GM10248 (cell line): ENCODE results near the gene SEZ6L.

ENCODE experiments used
- CTCF ChIA-PET: fragments of 300-600 bp; sonication (Branson Sonifier 250); formaldehyde crosslinking; extraction: SDS; loops from one replicate; lab custom pipeline; 2021; ENCODE audit warnings: antibody characterized with exemption; lab: Yijun Ruan, JAX
- POLR2A ChIA-PET: fragments of 350-650 bp; sonication (Branson Sonifier 250); formaldehyde crosslinking; extraction: SDS; loops from one replicate; lab custom pipeline; 2020; ENCODE audit warnings: antibody characterized with exemption; lab: Yijun Ruan, JAX
- DNase-seq: peaks from one replicate; pipeline ENCODE4 v3.0.0; 2012; ENCODE audit errors: extremely low spot score
- TF ChIP-seq, protein P1 (sequence below): IDR thresholded peaks from 2 replicates; pipeline ENCODE4 v1.5.1; 2012; ENCODE audit warnings: mild to moderate bottlenecking, low read depth; ENCODE audit errors: extremely low read depth, missing control alignments, control extremely low read depth

Gene SEZ6L

GRCh38 chr22:26362471-26362870 lies 193.2 kb downstream of the SEZ6L start:
- TF ChIP-seq, protein P1, sequence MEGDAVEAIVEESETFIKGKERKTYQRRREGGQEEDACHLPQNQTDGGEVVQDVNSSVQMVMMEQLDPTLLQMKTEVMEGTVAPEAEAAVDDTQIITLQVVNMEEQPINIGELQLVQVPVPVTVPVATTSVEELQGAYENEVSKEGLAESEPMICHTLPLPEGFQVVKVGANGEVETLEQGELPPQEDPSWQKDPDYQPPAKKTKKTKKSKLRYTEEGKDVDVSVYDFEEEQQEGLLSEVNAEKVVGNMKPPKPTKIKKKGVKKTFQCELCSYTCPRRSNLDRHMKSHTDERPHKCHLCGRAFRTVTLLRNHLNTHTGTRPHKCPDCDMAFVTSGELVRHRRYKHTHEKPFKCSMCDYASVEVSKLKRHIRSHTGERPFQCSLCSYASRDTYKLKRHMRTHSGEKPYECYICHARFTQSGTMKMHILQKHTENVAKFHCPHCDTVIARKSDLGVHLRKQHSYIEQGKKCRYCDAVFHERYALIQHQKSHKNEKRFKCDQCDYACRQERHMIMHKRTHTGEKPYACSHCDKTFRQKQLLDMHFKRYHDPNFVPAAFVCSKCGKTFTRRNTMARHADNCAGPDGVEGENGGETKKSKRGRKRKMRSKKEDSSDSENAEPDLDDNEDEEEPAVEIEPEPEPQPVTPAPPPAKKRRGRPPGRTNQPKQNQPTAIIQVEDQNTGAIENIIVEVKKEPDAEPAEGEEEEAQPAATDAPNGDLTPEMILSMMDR: no peak
- ChIA-PET CTCF (interaction anchor here (1.0 to 1.5 kb wide), 6 partner anchors 14 to 311 kb away, joined by 3 to 4 read pairs (median 3); no protein-coding TSS in a partner anchor), POLR2A (no interaction called here)
- no peak for DNase-seq

DNA sequence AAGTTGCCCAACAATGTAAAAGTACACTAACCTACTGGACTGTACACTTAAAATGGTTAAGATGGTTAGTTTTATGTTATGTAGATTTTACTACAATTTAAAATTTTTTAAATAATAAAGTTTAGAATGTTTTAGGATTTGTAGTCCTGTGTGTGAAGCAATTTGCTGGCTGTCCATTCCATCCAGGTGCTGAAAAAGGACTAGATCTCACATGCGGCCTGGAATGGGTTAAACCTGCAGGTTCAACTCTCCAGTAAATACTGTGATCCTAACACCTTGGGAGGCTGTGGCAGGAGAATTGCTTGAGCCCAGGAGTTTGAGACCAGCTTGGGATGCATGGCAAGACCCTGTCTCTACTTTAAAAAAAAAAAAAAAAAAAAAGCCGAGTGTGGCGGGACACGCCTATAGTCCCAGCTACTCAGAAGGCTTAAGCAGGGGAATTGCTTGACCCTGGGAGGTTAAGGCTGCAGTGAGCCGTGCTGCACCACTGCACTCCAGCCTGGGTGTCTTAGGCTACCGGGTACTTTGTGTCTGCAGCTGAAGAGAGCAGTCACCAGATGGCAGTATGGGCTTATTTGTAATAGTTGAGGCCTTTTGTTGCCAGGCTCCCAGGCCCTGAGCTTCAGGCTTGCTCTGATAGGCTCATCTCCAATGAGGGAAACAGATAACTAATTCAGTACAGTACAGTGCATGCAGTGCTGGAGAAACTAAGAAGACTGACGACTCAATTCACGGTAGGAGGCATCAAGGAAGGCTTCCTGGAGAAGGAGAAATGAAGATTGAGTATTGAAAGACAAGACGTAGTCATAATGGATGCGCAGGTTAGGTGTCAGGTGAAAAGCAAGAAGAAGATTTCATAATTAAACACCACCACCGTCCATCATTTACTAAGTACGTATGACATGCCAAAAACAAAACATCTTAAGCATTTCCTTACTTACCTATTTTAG lies 195.1 kb downstream of the SEZ6L start:
- TF ChIP-seq, protein P1: peak; percentile 71
- CTCF ChIA-PET: interaction anchor here (0.6 to 5.4 kb wide), 19 partner anchors 8 to 591 kb away, joined by 3 to 70 read pairs (median 5); partner anchors contain the start of gene MIAT
- POLR2A ChIA-PET: no interaction called here
- DNase-seq: peak; percentile 55

DNA sequence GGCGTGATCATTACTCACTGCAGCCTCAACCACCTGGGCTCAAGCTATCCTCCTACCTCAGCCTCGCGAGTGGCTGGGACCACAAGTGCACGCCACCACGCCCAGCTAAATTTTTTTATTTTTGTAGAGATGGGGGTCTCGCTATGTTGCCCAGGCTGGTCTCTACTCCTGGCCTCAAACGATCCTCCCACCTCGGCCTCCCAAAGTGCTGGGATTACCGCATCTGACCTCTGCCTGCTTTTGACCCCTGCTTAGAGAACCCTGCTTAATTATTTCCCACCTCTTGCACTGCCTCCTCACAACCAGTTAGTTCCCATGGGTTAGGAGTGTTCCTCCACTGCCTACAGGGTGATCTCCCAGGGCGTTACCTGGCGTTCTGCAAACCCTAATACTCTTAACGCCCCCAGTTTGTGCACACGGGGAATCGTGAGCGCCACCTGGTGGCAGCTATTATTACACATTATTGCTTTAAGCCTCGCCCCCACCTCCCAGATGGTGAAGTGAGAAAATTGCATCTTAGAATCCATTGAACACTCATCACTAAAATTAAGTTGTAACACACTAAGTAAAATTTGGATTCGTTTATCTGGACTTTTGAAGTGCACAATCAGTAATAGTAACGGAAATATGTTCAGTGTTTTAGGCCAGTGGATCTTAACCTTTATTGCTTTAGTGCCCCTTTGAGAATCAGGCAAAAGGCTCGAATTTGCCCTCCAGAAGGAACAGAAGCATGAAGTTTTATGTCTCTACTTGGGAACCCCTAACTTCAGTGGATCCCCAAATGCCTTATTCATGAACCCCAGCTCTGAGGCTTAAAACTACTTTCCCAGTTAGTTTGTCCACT lies 198.4 kb downstream of the SEZ6L start:
- TF ChIP-seq, protein P1: peak; percentile 75
- peak; percentile 62 for DNase-seq
- CTCF ChIA-PET: interaction anchor here (0.7 to 5.4 kb wide), 24 partner anchors 7 to 872 kb away, joined by 3 to 70 read pairs (median 4); no protein-coding TSS in a partner anchor
- POLR2A ChIA-PET: no interaction called here

DNA sequence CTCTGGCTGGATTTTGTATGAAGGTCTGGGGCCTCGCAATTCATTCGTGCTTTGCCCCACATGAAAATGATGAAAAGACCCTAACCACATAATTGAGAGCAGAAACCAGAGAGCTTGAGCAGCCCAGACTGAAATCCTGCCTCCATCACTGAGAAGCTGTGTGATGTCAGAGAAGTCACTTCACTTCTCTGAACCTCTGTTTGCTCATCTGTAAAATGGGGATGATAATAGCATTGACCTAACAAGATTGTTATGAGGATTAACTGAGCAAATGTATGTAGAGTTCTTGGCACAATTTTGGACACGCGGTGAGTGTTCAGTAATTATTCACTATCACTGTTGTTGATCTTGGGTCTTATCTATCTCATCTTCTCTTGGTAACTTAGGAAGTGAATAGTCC lies 203.6 kb downstream of the SEZ6L start:
- no peak for DNase-seq
- TF ChIP-seq, protein P1: no peak
- ChIA-PET CTCF (interaction anchor here (0.8 to 3.6 kb wide), 3 partner anchors 7 to 88 kb away, joined by 3 to 16 read pairs (median 3); no protein-coding TSS in a partner anchor), POLR2A (no interaction called here)

- DNase-seq: no peak
- TF ChIP-seq, protein P1: no peak
- CTCF ChIA-PET: interaction anchor here (0.9 to 3.6 kb wide), 6 partner anchors 9 to 86 kb away, joined by 3 to 16 read pairs (median 3); no protein-coding TSS in a partner anchor
- POLR2A ChIA-PET: no interaction called here
Observed at GRCh38 chr22:26374391-26375026, 205.2 kb downstream of the SEZ6L start.
